Measurements from ENCODE around the gene MCEE. TPM values are rescaled to one million over a fixed set of nuclear protein-coding genes. Genes with fewer than 3 reads are reported as not detected.
"Not testable (repeated sequence)": the region's sequence is repeated elsewhere in the genome, so short reads cannot be mapped to it uniquely, and the experiment has no call there.

MCEE gene
- total RNA-seq, 1 experiment from 2014 or later, result 10.9 TPM

DNA sequence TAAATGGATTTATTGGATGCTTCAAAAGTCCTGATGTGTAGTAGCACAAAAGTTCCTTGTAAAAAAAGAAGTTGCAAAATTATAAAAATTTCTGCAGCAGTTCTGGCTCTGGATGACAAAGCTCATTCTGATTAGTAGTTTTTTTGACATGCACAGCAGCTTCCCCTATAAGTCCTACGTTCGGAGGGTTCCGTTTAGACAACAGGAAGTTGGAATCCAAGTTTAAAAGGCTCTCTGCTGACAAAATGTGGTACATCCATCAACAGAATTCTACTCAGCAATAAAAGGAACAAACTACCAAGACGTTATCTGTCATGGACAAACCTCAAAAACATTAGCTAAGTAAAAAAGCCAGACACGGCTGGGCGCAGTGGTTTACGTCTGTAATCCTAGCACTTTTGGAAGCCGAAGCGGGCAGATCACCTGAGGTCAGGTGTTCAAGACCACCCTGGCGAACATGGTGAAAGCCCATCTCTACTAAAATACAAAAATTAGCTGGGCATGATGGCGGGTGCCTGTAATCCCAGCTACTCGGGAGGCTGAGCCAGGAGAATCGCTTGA is 46.2 kb downstream of the MCEE start:
- H3K9ac ChIP-seq (ENCODE audit: low read length); CTCF ChIA-PET; H2AFZ ChIP-seq (ENCODE audit: low read length); DNase-seq; H3K4me2 ChIP-seq (ENCODE audit: low read length); ATAC-seq; H3K4me1 ChIP-seq (ENCODE audit: insufficient read depth, low read length); H3K4me3 ChIP-seq (ENCODE audit: low read length); H4K20me1 ChIP-seq (ENCODE audit: low read length); H3K36me3 ChIP-seq (ENCODE audit: low read depth, low read length); POLR2A ChIA-PET (ENCODE audit: unreplicated experiment); H3F3A ChIP-seq (ENCODE audit: low read length, unreplicated experiment); H3K79me2 ChIP-seq (ENCODE audit: low read length); H3K9me3 ChIP-seq (ENCODE audit: low read length); H3K9me2 ChIP-seq (replicated peaks; ENCODE audit: low read length); H3K27ac ChIP-seq (ENCODE audit: low read length); H3K27me3 ChIP-seq (ENCODE audit: low read length); intact Hi-C loops (cut with micrococcal nuclease); BruUV-seq (replicated peaks): not testable (repeated sequence)

DNA sequence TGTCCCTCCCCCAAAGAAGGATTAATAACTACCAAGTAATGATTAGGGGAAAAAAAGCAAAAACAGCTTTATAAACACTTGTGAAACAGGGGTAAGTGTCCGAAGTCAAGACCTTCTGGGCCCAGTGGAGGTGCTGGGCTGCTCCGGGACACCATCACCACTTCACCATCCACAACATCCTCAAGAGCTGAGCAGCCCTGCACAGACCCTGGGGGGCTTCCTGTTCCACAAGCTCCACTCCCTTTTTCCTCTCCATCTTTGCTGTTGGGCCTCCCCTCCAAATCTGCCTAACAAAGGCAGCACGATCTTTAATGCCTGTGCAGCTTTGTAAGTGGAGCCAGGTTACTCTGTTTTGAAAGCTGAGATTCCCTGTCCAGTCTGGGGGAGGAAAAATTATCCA is 46.7 kb downstream of the MCEE start:
- H3K9ac ChIP-seq (ENCODE audit: low read length); H3K9me2 ChIP-seq (replicated peaks; ENCODE audit: low read length); H3K27me3 ChIP-seq (ENCODE audit: low read length); CTCF ChIA-PET; DNase-seq; H3K79me2 ChIP-seq (ENCODE audit: low read length); H3K4me1 ChIP-seq (ENCODE audit: insufficient read depth, low read length); BruUV-seq (replicated peaks); H3F3A ChIP-seq (ENCODE audit: low read length, unreplicated experiment); H4K20me1 ChIP-seq (ENCODE audit: low read length); H2AFZ ChIP-seq (ENCODE audit: low read length); intact Hi-C loops (cut with micrococcal nuclease); H3K9me3 ChIP-seq (ENCODE audit: low read length); ATAC-seq; H3K4me2 ChIP-seq (ENCODE audit: low read length); H3K36me3 ChIP-seq (ENCODE audit: low read depth, low read length); H3K27ac ChIP-seq (ENCODE audit: low read length); POLR2A ChIA-PET (ENCODE audit: unreplicated experiment); H3K4me3 ChIP-seq (ENCODE audit: low read length): not testable (repeated sequence)

DNA sequence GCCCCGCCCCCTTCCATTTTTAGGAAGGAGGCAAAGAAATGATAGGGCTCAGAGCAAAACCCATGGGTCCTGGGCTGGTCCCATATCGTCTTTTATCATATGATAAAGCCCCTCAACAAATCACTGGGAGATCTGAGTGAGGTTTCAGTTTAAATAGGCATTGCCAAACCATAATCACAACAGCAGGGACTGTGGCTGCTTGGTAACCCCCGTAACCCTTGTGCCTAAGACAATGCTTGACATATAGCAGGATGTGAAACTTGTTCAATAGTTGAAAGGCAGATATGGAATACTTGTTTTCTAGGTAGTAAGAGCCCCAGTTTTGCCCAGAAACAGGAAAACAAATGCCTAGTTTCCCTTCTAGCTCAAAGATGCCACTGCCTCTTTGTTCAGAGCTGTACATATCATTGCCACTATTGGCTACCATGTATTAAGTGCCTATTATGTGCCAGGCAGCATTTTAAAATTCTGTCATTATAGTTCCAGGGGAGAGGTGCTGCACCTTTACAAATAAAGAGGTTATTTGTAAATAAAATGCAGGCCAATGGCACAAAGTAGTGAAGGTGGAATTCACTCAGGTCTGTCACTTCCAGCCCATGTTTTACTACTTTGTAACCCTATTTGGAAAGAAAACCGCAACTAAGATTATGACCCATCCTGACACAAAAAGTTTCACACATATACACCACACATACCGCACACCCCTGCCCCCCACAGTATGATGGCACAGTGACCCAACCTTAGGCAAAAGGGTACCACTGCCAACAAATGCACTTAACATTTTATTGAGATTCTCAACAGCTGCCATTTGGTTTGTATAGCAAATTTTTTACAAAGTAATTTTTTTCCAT is 47.4 kb downstream of the MCEE start:
- Histone ChIP-seq H4K20me1 (ENCODE audit: low read length) (no peaks in the 10 kb centered on the region), H3K27me3 (ENCODE audit: low read length) (no peaks in the 10 kb centered on the region), H3K4me3 (ENCODE audit: low read length) (no peak overlapping the region), H3K4me1 (ENCODE audit: insufficient read depth, low read length) (peaks cover 4% of the 10 kb centered on the region), H3F3A (ENCODE audit: low read length, unreplicated experiment) (no peaks in the 10 kb centered on the region), H3K79me2 (ENCODE audit: low read length) (no peaks in the 10 kb centered on the region), H3K36me3 (ENCODE audit: low read depth, low read length) (0 out of 2 replicates have a peak, but pooled peaks cover 5% of the 10 kb centered on the region), H3K4me2 (ENCODE audit: low read length) (no peak overlapping the region), H2AFZ (ENCODE audit: low read length) (no peak overlapping the region), H3K27ac (ENCODE audit: low read length) (no peak overlapping the region), H3K9me3 (ENCODE audit: low read length) (no peaks in the 10 kb centered on the region), H3K9ac (ENCODE audit: low read length) (no peak overlapping the region), H3K9me2 (replicated peaks; ENCODE audit: low read length) (no peaks in the 10 kb centered on the region)
- CTCF ChIA-PET, result interaction anchor here (0.6 kb wide), 1 partner anchor 17 kb away, joined by 3 read pairs; no protein-coding TSS in a partner anchor
- POLR2A ChIA-PET (ENCODE audit: unreplicated experiment), result interaction anchor here (0.5 kb wide), 1 partner anchor 14 kb away, joined by 3 read pairs; the partner anchor contains the start of gene NAGK
- no peak for TF ChIP-seq EZH2phosphoT487 (IDR thresholded peaks at IDR 0.05; ENCODE audit: borderline replicate concordance, low read length)
- TF ChIP-seq, protein P1, sequence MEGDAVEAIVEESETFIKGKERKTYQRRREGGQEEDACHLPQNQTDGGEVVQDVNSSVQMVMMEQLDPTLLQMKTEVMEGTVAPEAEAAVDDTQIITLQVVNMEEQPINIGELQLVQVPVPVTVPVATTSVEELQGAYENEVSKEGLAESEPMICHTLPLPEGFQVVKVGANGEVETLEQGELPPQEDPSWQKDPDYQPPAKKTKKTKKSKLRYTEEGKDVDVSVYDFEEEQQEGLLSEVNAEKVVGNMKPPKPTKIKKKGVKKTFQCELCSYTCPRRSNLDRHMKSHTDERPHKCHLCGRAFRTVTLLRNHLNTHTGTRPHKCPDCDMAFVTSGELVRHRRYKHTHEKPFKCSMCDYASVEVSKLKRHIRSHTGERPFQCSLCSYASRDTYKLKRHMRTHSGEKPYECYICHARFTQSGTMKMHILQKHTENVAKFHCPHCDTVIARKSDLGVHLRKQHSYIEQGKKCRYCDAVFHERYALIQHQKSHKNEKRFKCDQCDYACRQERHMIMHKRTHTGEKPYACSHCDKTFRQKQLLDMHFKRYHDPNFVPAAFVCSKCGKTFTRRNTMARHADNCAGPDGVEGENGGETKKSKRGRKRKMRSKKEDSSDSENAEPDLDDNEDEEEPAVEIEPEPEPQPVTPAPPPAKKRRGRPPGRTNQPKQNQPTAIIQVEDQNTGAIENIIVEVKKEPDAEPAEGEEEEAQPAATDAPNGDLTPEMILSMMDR (conservative IDR thresholded peaks at IDR 0.05; ENCODE audit: low read depth, low read length), result no peak
- no peak for TF ChIP-seq EZH2 (IDR thresholded peaks at IDR 0.05; ENCODE audit: low read length, unreplicated experiment)
- intact Hi-C loops (cut with micrococcal nuclease), result no loop called here
- DNase-seq, result no peak
- BruUV-seq (replicated peaks), result no TSS peak
- no peak for ATAC-seq
